ENCODE results near the gene NBL1. TPM values are rescaled to one million over a fixed set of nuclear protein-coding genes. Genes with fewer than 3 reads are reported as not detected.

Gene NBL1
- total and polyA plus RNA-seq, 9 donors: 127 to 852 (median 525) TPM

GRCh38 chr1:19689856-19690255 lies 45.7 kb downstream of the NBL1 start:
- intact Hi-C loops (cut with DNase I): no loop called here
- H3K27me3 ChIP-seq: no peaks in the 10 kb centered on the region
- 93 to 99% (median 95%) methylated on average over 3 of the region's 3 CpGs for WGBS, 3 donors
- DNase-seq: no peak
- peaks cover 0 to 5% of the 10 kb centered on the region in 2 donors for H3K9me3 ChIP-seq
- H3K4me1 ChIP-seq (ENCODE audit: insufficient read depth): no peaks in the 10 kb centered on the region
- no peak overlapping the region for H3K4me3 ChIP-seq
- no peak overlapping the region for H3K27ac ChIP-seq
- H3K36me3 ChIP-seq: no peaks in the 10 kb centered on the region
- TF ChIP-seq EP300 (IDR thresholded peaks at IDR 0.05) (no peak), POLR2A (IDR thresholded peaks at IDR 0.05) (no peak), CTCF (IDR thresholded peaks at IDR 0.05) (no peak)

- no peak for TF ChIP-seq EP300 (IDR thresholded peaks at IDR 0.05)
- TF ChIP-seq CTCF (IDR thresholded peaks at IDR 0.05): no peak
- TF ChIP-seq POLR2A (IDR thresholded peaks at IDR 0.05): no peak
- 78 to 93% (median 89%) methylated on average over 7 of the region's 7 CpGs for WGBS, 3 donors
- H3K36me3 ChIP-seq: no peaks in the 10 kb centered on the region
Observed at GRCh38 chr1:19690342-19690741, 46.2 kb downstream of the NBL1 start.

GRCh38 chr1:19694298-19694697 lies 50.2 kb downstream of the NBL1 start:
- Histone ChIP-seq H3K27ac (no peak overlapping the region), H3K36me3 (no peaks in the 10 kb centered on the region), H3K4me3 (no peak overlapping the region), H3K27me3 (no peaks in the 10 kb centered on the region), H3K4me1 (ENCODE audit: insufficient read depth) (no peaks in the 10 kb centered on the region), H3K9me3 (peaks cover 0 to 5% of the 10 kb centered on the region in 2 donors)
- intact Hi-C loops (cut with DNase I): no loop called here
- no peak for TF ChIP-seq CTCF (IDR thresholded peaks at IDR 0.05)
- TF ChIP-seq EP300 (IDR thresholded peaks at IDR 0.05): no peak
- no peak for TF ChIP-seq POLR2A (IDR thresholded peaks at IDR 0.05)
- 77 to 84% (median 79%) methylated on average over 14 of the region's 14 CpGs for WGBS, 3 donors
- DNase-seq: no peak

More at GRCh38 chr1:19690342-19690741, 46.2 kb downstream of the NBL1 start:
- Histone ChIP-seq H3K27me3 (no peaks in the 10 kb centered on the region), H3K27ac (no peak overlapping the region), H3K4me1 (ENCODE audit: insufficient read depth) (no peaks in the 10 kb centered on the region), H3K9me3 (peaks cover 0 to 5% of the 10 kb centered on the region in 2 donors), H3K4me3 (no peak overlapping the region)
- no peak for DNase-seq
- intact Hi-C loops (cut with DNase I): no loop called here

- DNase-seq: no peak
- Histone ChIP-seq H3K9me3 (no peaks in the 10 kb centered on the region), H3K27ac (no peak overlapping the region), H3K4me3 (no peak overlapping the region), H3K4me1 (ENCODE audit: insufficient read depth) (no peaks in the 10 kb centered on the region), H3K36me3 (no peaks in the 10 kb centered on the region), H3K27me3 (no peaks in the 10 kb centered on the region)
- intact Hi-C loops (cut with DNase I): no loop called here
- TF ChIP-seq CTCF (IDR thresholded peaks at IDR 0.05) (no peak), EP300 (IDR thresholded peaks at IDR 0.05) (no peak), POLR2A (IDR thresholded peaks at IDR 0.05) (no peak)
- WGBS, 3 donors: 94 to 97% (median 95%) methylated on average over 7 of the region's 7 CpGs
Observed at GRCh38 chr1:19695772-19696171, 51.7 kb downstream of the NBL1 start.

Measured in ovary (tissue), 9 donors.